CD14-positive monocyte (primary cell): Measurements from ENCODE around the gene KIF26A. TPM values are rescaled to one million over a fixed set of nuclear protein-coding genes. Genes with fewer than 3 reads are reported as not detected.

Experiments
- DNase-seq, 3 donors: peaks; one replicate each; pipeline ENCODE4 v3.0.0-alpha.2; 2011 to 2022
- H2AFZ ChIP-seq: 2 replicates; pipeline ENCODE4 v1.6.0; 2012; ENCODE audit warnings: mild to moderate bottlenecking, low read depth, low read length, inconsistent platforms; ENCODE audit not compliant: insufficient read depth, poor library complexity, severe bottlenecking
- H3K27ac ChIP-seq, 2 donors: 1 replicate in 1 of 2; 2 replicates in 1 of 2; pipeline ENCODE4 v1.5.1; 2012 to 2013; ENCODE audit warnings: low read length in 2 of 2, control low read depth in 1 of 2, inconsistent platforms in 1 of 2, low read depth in 1 of 2, mild to moderate bottlenecking in 1 of 2
- H3K27me3 ChIP-seq, 2 donors: one replicate each; pipeline versions ENCODE4 v1.6.0 to v1.6.1; 2011 to 2013; ENCODE audit warnings: low read length in 2 of 2; ENCODE audit not compliant: control insufficient read depth in 2 of 2, insufficient read depth in 2 of 2
- H3K36me3 ChIP-seq, 2 donors: replicated peaks in 1 of 2; 1 replicate in 1 of 2; 2 replicates in 1 of 2; pipeline versions ENCODE4 v1.5.1 to v1.6.1; 2012 to 2013; ENCODE audit warnings: low read length in 2 of 2, control low read depth in 1 of 2, inconsistent platforms in 1 of 2, mild to moderate bottlenecking in 1 of 2; ENCODE audit not compliant: insufficient read depth in 2 of 2, control insufficient read depth in 1 of 2
- H3K4me1 ChIP-seq, 2 donors: 1 replicate in 1 of 2; 2 replicates in 1 of 2; pipeline versions ENCODE4 v1.5.1 to v1.6.1; 2012 to 2013; ENCODE audit warnings: low read length in 2 of 2, control low read depth in 1 of 2, inconsistent platforms in 1 of 2, mild to moderate bottlenecking in 1 of 2, moderate library complexity in 1 of 2; ENCODE audit not compliant: insufficient read depth in 2 of 2, control insufficient read depth in 1 of 2
- H3K4me2 ChIP-seq: replicated peaks from 2 replicates; pipeline ENCODE3; 2012; ENCODE audit warnings: low read length, moderate library complexity, mild to moderate bottlenecking; ENCODE audit not compliant: poor library complexity, severe bottlenecking; ENCODE audit errors: extremely low read depth
- H3K4me3 ChIP-seq, 3 experiments: fragments of 200-600 bp in 1 of 3; sonication (generic) in 1 of 3; replicated peaks in 1 of 3; 1 replicate in 2 of 3; 2 replicates in 1 of 3; pipeline ENCODE4 v1.5.1; 2011 to 2013; ENCODE audit warnings: low read length in 3 of 3, mild to moderate bottlenecking in 3 of 3, control low read depth in 2 of 3, low read depth in 2 of 3, inconsistent platforms in 1 of 3, moderate library complexity in 1 of 3
- H3K79me2 ChIP-seq: 2 replicates; pipeline ENCODE4 v1.6.0; 2012; ENCODE audit warnings: mild to moderate bottlenecking, control low read depth, inconsistent platforms, low read length, moderate library complexity; ENCODE audit not compliant: insufficient read depth
- H3K9ac ChIP-seq: 2 replicates; pipeline ENCODE4 v1.6.0; 2017; ENCODE audit warnings: low read length, mild to moderate bottlenecking; ENCODE audit not compliant: insufficient read depth, poor library complexity, severe bottlenecking
- H3K9me3 ChIP-seq, 2 donors: replicated peaks in 1 of 2; 1 replicate in 1 of 2; 2 replicates in 1 of 2; pipeline versions ENCODE4 v1.5.1 to v1.6.1; 2012 to 2013; ENCODE audit warnings: low read length in 2 of 2, control low read depth in 1 of 2; ENCODE audit not compliant: control insufficient read depth in 1 of 2, insufficient read depth in 1 of 2
- H4K20me1 ChIP-seq: 2 replicates; pipeline ENCODE4 v1.6.0; 2012; ENCODE audit warnings: mild to moderate bottlenecking, low read length, control low read depth, moderate library complexity; ENCODE audit not compliant: insufficient read depth
- H3K27ac Mint-ChIP-seq, 7 donors: one replicate each; pipeline ENCODE4 v1.8.0; 2020; ENCODE audit warnings: mild to moderate bottlenecking in 7 of 7, mixed read lengths in 7 of 7, moderate library complexity in 6 of 7, inconsistent platforms in 2 of 7
- H3K27me3 Mint-ChIP-seq, 3 donors: one replicate each; pipeline ENCODE4 v1.8.0; 2021 to 2022; ENCODE audit warnings: low read depth in 3 of 3, mild to moderate bottlenecking in 3 of 3, mixed read lengths in 3 of 3, moderate library complexity in 3 of 3, inconsistent platforms in 1 of 3
- H3K36me3 Mint-ChIP-seq, 2 donors: one replicate each; pipeline ENCODE4 v1.8.0; 2020; ENCODE audit warnings: mixed read lengths in 2 of 2, inconsistent platforms in 1 of 2, mild to moderate bottlenecking in 1 of 2
- H3K4me1 Mint-ChIP-seq: one replicate; pipeline ENCODE4 v1.8.0; 2020; ENCODE audit warnings: mild to moderate bottlenecking, mixed read lengths
- H3K4me3 Mint-ChIP-seq, 2 donors: one replicate each; pipeline ENCODE4 v1.8.0; 2020; ENCODE audit warnings: mild to moderate bottlenecking in 2 of 2, mixed read lengths in 2 of 2, moderate library complexity in 1 of 2
- H3K9me3 Mint-ChIP-seq, 7 donors: one replicate each; pipeline ENCODE4 v1.8.0; 2020 to 2022; ENCODE audit warnings: mixed read lengths in 7 of 7, mild to moderate bottlenecking in 6 of 7, moderate library complexity in 6 of 7, inconsistent platforms in 2 of 7
- WGBS: methylation state at CpG from one replicate; pipeline ENCODE4 v1.1.5; 2013; ENCODE audit warnings: missing lambda C conversion rate; ENCODE audit not compliant: insufficient coverage; 5-methylcytosine and 5-hydroxymethylcytosine counted together
- intact Hi-C, 2 donors: fragments of 100-400 bp; cut with micrococcal nuclease; formaldehyde crosslinking; loops; one replicate each; pipeline versions ENCODE4 v1.15.0 to v1.15.1; 2023
- polyA plus RNA-seq, 3 donors: library from polyadenylated mRNA; depleted of rRNA in 1 of 3; unstranded in 2 of 3; stranded (reverse) in 1 of 3; fragments of 300-500 nt in 2 of 3; fragments of >200 nt in 1 of 3; fragmentation: Illumina TruSeq in 2 of 3; gene quantifications; 1 replicate in 2 of 3; 2 replicates in 1 of 3; pipeline ENCODE4 v1.2.3, GENCODE V29; 2012 to 2021
- TF ChIP-seq, protein P1 (sequence below): fragments of 200-600 bp; IDR thresholded peaks from one replicate; pipeline ENCODE4 v1.8.0; 2022; ENCODE audit warnings: antibody characterized with exemption, mild to moderate bottlenecking

The KIF26A gene
- polyA plus RNA-seq, 3 donors = not detected

DNA sequence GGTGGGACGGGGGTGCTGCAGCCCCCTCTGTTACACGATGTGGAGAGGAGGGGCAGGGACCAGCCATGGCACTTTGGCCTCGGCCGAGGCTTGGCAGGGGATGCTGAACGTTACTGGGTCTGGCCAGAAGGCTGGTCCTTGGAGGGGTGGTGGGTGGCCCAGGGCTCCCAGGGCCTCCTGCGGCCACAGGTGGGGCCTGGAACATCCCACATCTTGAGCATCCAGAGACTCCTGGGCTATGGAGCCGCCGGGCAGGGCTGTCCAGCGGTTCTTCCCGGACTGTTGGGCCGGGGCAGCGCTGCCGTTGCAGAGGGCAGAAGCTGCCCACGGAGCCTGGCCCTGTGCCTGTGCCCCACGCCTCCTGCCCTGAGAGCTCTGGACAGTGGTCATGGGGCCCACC, 15.9 kb downstream of the KIF26A start:
- Histone ChIP-seq H3K27ac (no peak overlapping the region), H3K9ac (no peak overlapping the region), H3K4me2 (no peak overlapping the region), H3K27me3 (no peaks in the 10 kb centered on the region), H2AFZ (no peak overlapping the region), H3K79me2 (no peaks in the 10 kb centered on the region), H3K36me3 (no peaks in the 10 kb centered on the region), H3K4me3 (no peak overlapping the region), H3K9me3 (no peaks in the 10 kb centered on the region), H3K4me1 (no peaks in the 10 kb centered on the region), H4K20me1 (no peaks in the 10 kb centered on the region)
- intact Hi-C loops = no loop called here
- 89% methylated on average over 13 of the region's 15 CpGs for WGBS
- Mint-ChIP-seq H3K9me3 (no peaks in the 10 kb centered on the region), H3K36me3 (no peaks in the 10 kb centered on the region), H3K4me1 (no peaks in the 10 kb centered on the region), H3K27me3 (peaks cover 0 to 4% (median 1%) of the 10 kb centered on the region in 3 donors), H3K27ac (no peak overlapping the region), H3K4me3 (no peak overlapping the region)
- DNase-seq = no peak
- TF ChIP-seq, protein P1, sequence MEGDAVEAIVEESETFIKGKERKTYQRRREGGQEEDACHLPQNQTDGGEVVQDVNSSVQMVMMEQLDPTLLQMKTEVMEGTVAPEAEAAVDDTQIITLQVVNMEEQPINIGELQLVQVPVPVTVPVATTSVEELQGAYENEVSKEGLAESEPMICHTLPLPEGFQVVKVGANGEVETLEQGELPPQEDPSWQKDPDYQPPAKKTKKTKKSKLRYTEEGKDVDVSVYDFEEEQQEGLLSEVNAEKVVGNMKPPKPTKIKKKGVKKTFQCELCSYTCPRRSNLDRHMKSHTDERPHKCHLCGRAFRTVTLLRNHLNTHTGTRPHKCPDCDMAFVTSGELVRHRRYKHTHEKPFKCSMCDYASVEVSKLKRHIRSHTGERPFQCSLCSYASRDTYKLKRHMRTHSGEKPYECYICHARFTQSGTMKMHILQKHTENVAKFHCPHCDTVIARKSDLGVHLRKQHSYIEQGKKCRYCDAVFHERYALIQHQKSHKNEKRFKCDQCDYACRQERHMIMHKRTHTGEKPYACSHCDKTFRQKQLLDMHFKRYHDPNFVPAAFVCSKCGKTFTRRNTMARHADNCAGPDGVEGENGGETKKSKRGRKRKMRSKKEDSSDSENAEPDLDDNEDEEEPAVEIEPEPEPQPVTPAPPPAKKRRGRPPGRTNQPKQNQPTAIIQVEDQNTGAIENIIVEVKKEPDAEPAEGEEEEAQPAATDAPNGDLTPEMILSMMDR = no peak

GRCh38 chr14:104155513-104155912, 17.1 kb downstream of the KIF26A start:
- Mint-ChIP-seq H3K36me3 (no peaks in the 10 kb centered on the region), H3K4me3 (no peak overlapping the region), H3K9me3 (no peaks in the 10 kb centered on the region), H3K27ac (no peak overlapping the region), H3K27me3 (peaks cover 0 to 2% (median 1%) of the 10 kb centered on the region in 3 donors), H3K4me1 (no peaks in the 10 kb centered on the region)
- no peak overlapping the region for H3K4me2 ChIP-seq
- TF ChIP-seq, protein P1 = no peak
- no peaks in the 10 kb centered on the region for H3K4me1 ChIP-seq
- H2AFZ ChIP-seq = no peak overlapping the region
- no peak for DNase-seq
- no peaks in the 10 kb centered on the region for H3K36me3 ChIP-seq
- H3K4me3 ChIP-seq = no peak overlapping the region
- no peaks in the 10 kb centered on the region for H3K79me2 ChIP-seq
- WGBS = 92% methylated on average over 26 of the region's 29 CpGs
- intact Hi-C loops = no loop called here
- no peaks in the 10 kb centered on the region for H3K27me3 ChIP-seq
- no peaks in the 10 kb centered on the region for H4K20me1 ChIP-seq
- no peaks in the 10 kb centered on the region for H3K9me3 ChIP-seq
- no peak overlapping the region for H3K9ac ChIP-seq
- H3K27ac ChIP-seq = no peak overlapping the region
